Measurements from ENCODE around the gene BBS9.

BBS9 gene

DNA sequence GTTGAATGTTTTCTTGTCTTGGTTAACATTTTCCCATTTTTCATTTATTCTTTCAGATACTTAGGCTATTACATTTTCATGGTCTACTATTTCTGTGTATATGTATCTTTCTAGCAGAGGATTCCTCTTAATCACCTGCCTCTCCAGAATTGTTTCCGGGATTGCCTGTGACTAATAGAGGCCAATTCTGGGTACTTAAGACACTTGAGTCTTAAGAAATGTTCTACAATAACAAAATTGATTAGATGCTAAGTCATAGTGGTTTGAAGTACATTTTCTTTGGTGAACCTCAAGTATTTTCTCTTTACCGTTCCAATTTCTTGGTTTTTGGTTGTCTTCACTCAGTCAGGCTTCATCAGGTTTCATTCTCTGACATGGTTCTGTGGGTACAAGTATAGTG is 26.4 kb downstream of the BBS9 start:
- H3K36me3 ChIP-seq = no peaks in the 10 kb centered on the region
- no peaks in the 10 kb centered on the region for H3K27me3 ChIP-seq (ENCODE audit: insufficient read depth, low read depth, severe bottlenecking)
- DNase-seq = no peak
- no peak for TF ChIP-seq CTCF (IDR thresholded peaks at IDR 0.05; ENCODE audit: low read depth, low read length)
- no peak overlapping the region for H3K4me3 ChIP-seq (ENCODE audit: low read depth, low read length)
- no peaks in the 10 kb centered on the region for H3K9me3 ChIP-seq (ENCODE audit: severe bottlenecking)
- no peak overlapping the region for H3K27ac ChIP-seq

DNA sequence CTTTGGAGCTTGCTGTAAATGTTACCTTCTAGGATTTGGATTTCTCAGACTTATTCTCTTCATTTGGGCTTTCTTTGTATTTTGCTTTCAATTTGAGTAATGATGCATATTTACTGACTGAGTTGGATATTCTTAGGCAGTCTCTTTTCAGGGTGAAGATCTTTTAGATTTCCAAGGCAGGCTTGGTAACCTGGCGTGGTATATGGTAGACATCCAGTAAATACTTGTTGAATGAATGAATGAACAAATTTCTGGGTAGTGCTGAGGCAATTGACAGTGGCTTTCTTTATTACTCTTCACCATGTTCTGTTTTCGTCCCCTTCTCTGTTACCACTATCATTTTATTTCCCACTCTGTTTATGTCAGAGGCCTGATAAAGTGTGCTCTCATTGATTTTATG is 27.1 kb downstream of the BBS9 start:
- H3K36me3 ChIP-seq = no peaks in the 10 kb centered on the region
- H3K27ac ChIP-seq = no peak overlapping the region
- H3K9me3 ChIP-seq (ENCODE audit: severe bottlenecking) = no peaks in the 10 kb centered on the region
- H3K27me3 ChIP-seq (ENCODE audit: insufficient read depth, low read depth, severe bottlenecking) = no peaks in the 10 kb centered on the region
- TF ChIP-seq CTCF (IDR thresholded peaks at IDR 0.05; ENCODE audit: low read depth, low read length) = no peak
- no peak overlapping the region for H3K4me3 ChIP-seq (ENCODE audit: low read depth, low read length)
- DNase-seq = no peak

GRCh38 chr7:33157311-33157710 is 27.9 kb downstream of the BBS9 start:
- no peak for DNase-seq
- no peak for TF ChIP-seq CTCF (IDR thresholded peaks at IDR 0.05; ENCODE audit: low read depth, low read length)
- Histone ChIP-seq H3K9me3 (ENCODE audit: severe bottlenecking) (no peaks in the 10 kb centered on the region), H3K27ac (no peak overlapping the region), H3K36me3 (no peaks in the 10 kb centered on the region), H3K4me3 (ENCODE audit: low read depth, low read length) (no peak overlapping the region), H3K27me3 (ENCODE audit: insufficient read depth, low read depth, severe bottlenecking) (no peaks in the 10 kb centered on the region)

GRCh38 chr7:33157781-33158180 is 28.4 kb downstream of the BBS9 start:
- no peak for DNase-seq
- H3K27me3 ChIP-seq (ENCODE audit: insufficient read depth, low read depth, severe bottlenecking) = no peaks in the 10 kb centered on the region
- H3K4me3 ChIP-seq (ENCODE audit: low read depth, low read length) = no peak overlapping the region
- H3K36me3 ChIP-seq = no peaks in the 10 kb centered on the region
- H3K27ac ChIP-seq = no peak overlapping the region
- no peak for TF ChIP-seq CTCF (IDR thresholded peaks at IDR 0.05; ENCODE audit: low read depth, low read length)
- H3K9me3 ChIP-seq (ENCODE audit: severe bottlenecking) = no peaks in the 10 kb centered on the region

- Histone ChIP-seq H3K4me3 (ENCODE audit: low read depth, low read length) (no peak overlapping the region), H3K27ac (no peak overlapping the region), H3K27me3 (ENCODE audit: insufficient read depth, low read depth, severe bottlenecking) (no peaks in the 10 kb centered on the region), H3K9me3 (ENCODE audit: severe bottlenecking) (peaks cover 4% of the 10 kb centered on the region), H3K36me3 (no peaks in the 10 kb centered on the region; the same call in 1 of the 2 replicates)
- no peak for DNase-seq
- no peak for TF ChIP-seq CTCF (IDR thresholded peaks at IDR 0.05; ENCODE audit: low read depth, low read length)
Observed at GRCh38 chr7:33177876-33178275, 48.5 kb downstream of the BBS9 start.

- Histone ChIP-seq H3K9me3 (ENCODE audit: severe bottlenecking) (peaks cover 4% of the 10 kb centered on the region), H3K27me3 (ENCODE audit: insufficient read depth, low read depth, severe bottlenecking) (no peaks in the 10 kb centered on the region), H3K27ac (no peak overlapping the region), H3K4me3 (ENCODE audit: low read depth, low read length) (no peak overlapping the region), H3K36me3 (no peaks in the 10 kb centered on the region; the same call in 1 of the 2 replicates)
- no peak for TF ChIP-seq CTCF (IDR thresholded peaks at IDR 0.05; ENCODE audit: low read depth, low read length)
- DNase-seq = no peak
Observed at GRCh38 chr7:33179519-33179918, 50.2 kb downstream of the BBS9 start.
